ENCODE results near the gene RPUSD3.
"Not testable (repeated sequence)": the region's sequence is repeated elsewhere in the genome, so short reads cannot be mapped to it uniquely, and the experiment has no call there.

The RPUSD3 gene

GRCh38 chr3:9843715-9844438 lies at the start of gene RPUSD3:
Gene RPUSD3, minus strand, starts transcription at chr3:9844008. Its CDS starts 18 bp downstream, at chr3:9843990.
- peak; percentile 95 to 97 for DNase-seq (ENCODE audit: low read depth in 1 of 2, low spot score in 1 of 2)

- no peak for DNase-seq (ENCODE audit: low read depth in 1 of 2, low spot score in 1 of 2)
Observed at GRCh38 chr3:9891072-9891622, 47.3 kb upstream of the RPUSD3 start.

GRCh38 chr3:9890249-9891071 lies 46.7 kb upstream of the RPUSD3 start, which contains the start of gene JAGN1:
Gene JAGN1, plus strand, starts transcription at chr3:9890610. Its CDS starts 113 bp downstream, at chr3:9890723.
- DNase-seq (ENCODE audit: low read depth in 1 of 2, low spot score in 1 of 2) = peak; percentile 86 to 87

DNA sequence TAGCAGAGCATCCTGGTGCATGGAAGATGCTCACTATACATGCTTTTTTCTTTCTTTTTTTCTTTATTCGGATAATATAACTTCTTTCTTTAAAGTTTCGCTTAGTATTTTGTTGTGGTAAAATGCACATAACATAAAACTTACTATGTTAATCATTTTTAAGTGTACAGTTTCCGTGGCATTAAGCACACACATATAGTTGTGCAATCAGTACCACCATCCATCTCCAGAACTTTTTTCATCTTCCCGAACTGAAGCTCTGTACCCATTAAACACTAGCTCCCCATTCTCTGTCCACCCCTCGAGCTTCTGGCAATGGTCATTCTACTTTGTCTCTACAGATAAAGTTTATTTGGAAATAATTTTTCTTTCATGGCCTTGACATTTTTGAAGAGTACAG lies 45.6 kb upstream of the RPUSD3 start:
- DNase-seq (ENCODE audit: low read depth in 1 of 2, low spot score in 1 of 2) = no peak

- no peak for DNase-seq (ENCODE audit: low read depth in 1 of 2, low spot score in 1 of 2)
Observed at GRCh38 chr3:9888540-9888939, 44.7 kb upstream of the RPUSD3 start.

DNA sequence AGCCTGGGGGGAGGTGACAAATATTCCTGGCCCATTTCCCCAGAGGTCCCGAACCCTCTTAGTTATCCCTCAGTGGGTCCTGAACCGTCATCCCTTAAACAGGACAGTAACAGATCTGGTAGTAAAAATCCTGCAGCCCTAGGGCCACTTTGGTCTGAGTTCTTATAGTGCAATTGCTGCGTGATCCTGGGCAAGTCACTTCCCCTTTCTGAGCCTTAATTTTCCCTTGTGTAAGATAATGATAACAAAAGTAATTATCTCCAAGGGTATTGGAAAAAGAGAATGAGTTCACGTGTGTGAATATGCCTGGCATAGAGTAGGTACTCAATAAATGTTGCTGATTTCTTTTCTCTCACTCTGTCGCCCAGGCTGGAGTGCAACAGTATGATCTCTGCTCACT lies 43.7 kb upstream of the RPUSD3 start:
- no peak for DNase-seq (ENCODE audit: low read depth in 1 of 2, low spot score in 1 of 2)

DNA sequence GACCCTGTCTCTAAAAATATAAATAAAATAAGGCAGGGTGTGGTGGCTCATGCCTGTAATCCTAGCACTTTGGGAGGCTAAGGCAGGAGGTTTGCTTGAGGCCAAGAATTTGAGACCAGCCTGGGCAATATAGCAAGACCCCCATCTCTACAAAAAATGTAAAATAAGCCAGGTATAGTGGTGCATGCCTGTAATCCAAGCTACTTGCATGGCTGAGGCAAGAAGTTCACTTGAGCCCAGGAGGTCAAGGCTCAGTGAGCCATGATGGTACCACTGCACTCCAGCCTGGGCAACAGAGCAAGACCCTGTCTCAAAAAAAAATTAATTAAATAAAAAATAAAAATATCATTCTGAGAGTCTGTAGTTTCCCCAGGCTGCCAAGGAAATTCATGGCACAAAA lies 42.5 kb upstream of the RPUSD3 start:
- DNase-seq (ENCODE audit: low read depth in 1 of 2, low spot score in 1 of 2) = no peak

- no peak for DNase-seq (ENCODE audit: low read depth in 1 of 2, low spot score in 1 of 2)
Observed at GRCh38 chr3:9884555-9885165, 40.9 kb upstream of the RPUSD3 start.

GRCh38 chr3:9883706-9884554 lies 40.1 kb upstream of the RPUSD3 start:
- no peak for DNase-seq (ENCODE audit: low read depth in 1 of 2, low spot score in 1 of 2)

- no peak for DNase-seq (ENCODE audit: low read depth in 1 of 2, low spot score in 1 of 2)
Observed at GRCh38 chr3:9881441-9881840, 37.6 kb upstream of the RPUSD3 start.

GRCh38 chr3:9879830-9880549 lies 36.2 kb upstream of the RPUSD3 start, which contains the start of gene CIDEC:
Gene CIDEC, minus strand, starts transcription at chr3:9880253. Its CDS starts 1,767 bp downstream, at chr3:9878486.
- DNase-seq (ENCODE audit: low read depth in 1 of 2, low spot score in 1 of 2) = no peak

GRCh38 chr3:9878700-9879099 lies 34.9 kb upstream of the RPUSD3 start:
- DNase-seq (ENCODE audit: low read depth in 1 of 2, low spot score in 1 of 2) = no peak

DNA sequence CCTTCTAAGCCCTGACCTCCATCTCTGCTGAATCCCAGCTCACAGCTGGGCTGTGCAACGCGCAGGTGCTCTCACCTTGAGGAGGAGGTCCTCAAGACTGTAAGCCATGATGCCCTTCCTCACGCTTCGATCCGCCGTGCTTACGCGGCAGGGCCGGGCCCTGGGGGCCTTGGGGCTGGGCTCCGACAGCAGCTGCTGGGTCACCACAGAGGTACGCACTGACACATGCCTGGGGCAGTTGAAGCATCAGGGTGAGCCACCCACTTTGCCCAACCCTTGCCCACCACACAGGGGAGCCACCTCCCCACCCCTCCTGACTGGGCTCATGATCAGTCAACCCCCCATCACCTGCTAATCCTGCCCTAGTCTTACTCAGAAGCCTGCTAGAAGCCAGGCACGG lies 33.2 kb upstream of the RPUSD3 start:
- no peak for DNase-seq (ENCODE audit: low read depth in 1 of 2, low spot score in 1 of 2)

GRCh38 chr3:9876255-9876654 lies 32.4 kb upstream of the RPUSD3 start:
- not testable (repeated sequence) for DNase-seq (ENCODE audit: low read depth in 1 of 2, low spot score in 1 of 2)

GRCh38 chr3:9875448-9875847 lies 31.6 kb upstream of the RPUSD3 start:
- no peak for DNase-seq (ENCODE audit: low read depth in 1 of 2, low spot score in 1 of 2)

DNA sequence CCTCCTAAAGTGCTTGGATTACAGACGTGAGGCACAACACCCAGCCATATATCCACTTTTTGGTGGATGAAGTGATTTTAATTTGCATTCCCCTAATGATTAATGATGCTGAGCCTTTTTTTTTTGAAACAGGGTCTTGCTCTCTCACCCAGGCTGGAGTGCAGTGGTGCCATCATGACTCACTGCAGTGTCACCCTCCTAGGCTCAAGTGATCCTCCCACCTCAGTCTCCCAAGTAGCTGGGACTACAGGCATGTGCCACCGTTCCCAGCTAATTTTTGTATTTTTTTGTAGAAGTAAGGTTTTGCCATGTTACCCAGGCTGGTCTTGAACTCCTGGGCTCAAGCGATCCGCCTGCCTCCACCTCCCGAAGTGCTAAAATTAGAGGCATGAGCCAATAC lies 28.3 kb upstream of the RPUSD3 start:
- DNase-seq (ENCODE audit: low read depth in 1 of 2, low spot score in 1 of 2) = not testable (repeated sequence)

GRCh38 chr3:9870978-9871377 lies 27.2 kb upstream of the RPUSD3 start:
- DNase-seq (ENCODE audit: low read depth in 1 of 2, low spot score in 1 of 2) = no peak

GRCh38 chr3:9869955-9870354 lies 26.1 kb upstream of the RPUSD3 start:
- no peak for DNase-seq (ENCODE audit: low read depth in 1 of 2, low spot score in 1 of 2)

- DNase-seq (ENCODE audit: low read depth in 1 of 2, low spot score in 1 of 2) = no peak
Observed at GRCh38 chr3:9867106-9867505, 23.3 kb upstream of the RPUSD3 start.

GRCh38 chr3:9866639-9867038 lies 22.8 kb upstream of the RPUSD3 start:
- DNase-seq (ENCODE audit: low read depth in 1 of 2, low spot score in 1 of 2) = no peak

Data from activated CD4-positive, alpha-beta T cell treated with anti-CD3 and anti-CD28 coated beads, Interleukin-2, amount 50 U/mL, for 24 hours (primary cell).